GM12878 (cell line): ENCODE data around the gene TPPP. TPM values are rescaled to one million over a fixed set of nuclear protein-coding genes. Genes with fewer than 3 reads are reported as not detected.

Experiments used
- ATAC-seq: fragments of 200-7000 bp; cut with Tn5 transposase; 3 replicates; pipeline ENCODE4 v1.9.1; 2020; ENCODE audit warnings: mild to moderate bottlenecking, moderate library complexity
- BruUV-seq: library from RNA; stranded (reverse); fragments of 400-500 nt; replicated peaks from 2 replicates; lab custom pipeline; 2021; lab: Mats Ljungman, UMichigan
- CTCF ChIA-PET: fragments of 300-600 bp; sonication (Branson Sonifier 250); formaldehyde crosslinking; extraction: SDS; loops from one replicate; lab custom pipeline; 2021; ENCODE audit warnings: inconsistent platforms; lab: Yijun Ruan, JAX
- POLR2A ChIA-PET: fragments of 350-600 bp; formaldehyde crosslinking; extraction: SDS; loops from one replicate; lab custom pipeline; 2021; ENCODE audit warnings: inconsistent platforms; lab: Charles Lee
- RAD21 ChIA-PET: fragments of 300-600 bp; sonication (Branson Sonifier 250); formaldehyde crosslinking; loops from one replicate; lab custom pipeline; 2023; ENCODE audit warnings: antibody characterized with exemption; ENCODE audit not compliant: unreplicated experiment; lab: Charles Lee
- SMC1A ChIA-PET: fragments of 300-600 bp; sonication (Branson Sonifier 250); formaldehyde crosslinking; loops from one replicate; lab custom pipeline; 2023; ENCODE audit not compliant: unreplicated experiment, uncharacterized antibody; lab: Charles Lee
- DNase-seq: peaks from one replicate; pipeline ENCODE4 v3.0.0-alpha.2; 2011; ENCODE audit warnings: low read depth, low spot score
- FAIRE-seq: peaks from 3 replicates; lab custom pipeline; 2011; peaks lifted over from hg19 to GRCh38; lab: Jason Lieb, UNC
- H2AFZ ChIP-seq: 2 replicates; pipeline ENCODE4 v1.6.0; 2011; ENCODE audit warnings: low read depth, low read length, control low read depth; ENCODE audit not compliant: control insufficient read depth
- H3K27ac ChIP-seq: 2 replicates; pipeline ENCODE4 v1.5.1; 2011; ENCODE audit warnings: control low read depth; ENCODE audit not compliant: control insufficient read depth, insufficient read depth
- H3K27me3 ChIP-seq, 2 experiments: replicated peaks in 1 of 2; 2 replicates each; pipeline versions ENCODE4 v1.6.0 to v1.6.1; 2011; ENCODE audit warnings: low read length in 1 of 2; ENCODE audit not compliant: control insufficient read depth in 2 of 2, insufficient read depth in 2 of 2
- H3K36me3 ChIP-seq, 2 experiments: 2 replicates each; pipeline ENCODE4 v1.5.1; 2011; ENCODE audit warnings: low read length in 1 of 2; ENCODE audit not compliant: control insufficient read depth in 2 of 2, insufficient read depth in 2 of 2
- H3K4me1 ChIP-seq: 2 replicates; pipeline ENCODE4 v1.6.1; 2011; ENCODE audit warnings: mild to moderate bottlenecking, low read length, moderate library complexity, mixed read lengths; ENCODE audit not compliant: control insufficient read depth, insufficient read depth
- H3K4me2 ChIP-seq: 2 replicates; pipeline ENCODE4 v1.6.0; 2011; ENCODE audit warnings: control low read depth; ENCODE audit not compliant: control insufficient read depth, insufficient read depth
- H3K4me3 ChIP-seq: fragments of 200-600 bp; sonication (generic); 2 replicates; pipeline ENCODE4 v1.5.1; 2016
- H3K79me2 ChIP-seq: 2 replicates; pipeline ENCODE4 v1.6.0; 2011; ENCODE audit warnings: low read length; ENCODE audit not compliant: control insufficient read depth, insufficient read depth
- H3K9ac ChIP-seq: 2 replicates; pipeline ENCODE4 v1.8.0; 2011; ENCODE audit warnings: low read length, control low read depth, mixed read lengths; ENCODE audit not compliant: control insufficient read depth, insufficient read depth
- H3K9me3 ChIP-seq: replicated peaks from 3 replicates; pipeline ENCODE4 v1.5.1; 2011; ENCODE audit warnings: mild to moderate bottlenecking, low read length; ENCODE audit not compliant: control insufficient read depth, insufficient read depth
- H4K20me1 ChIP-seq: 2 replicates; pipeline ENCODE4 v1.6.0; 2011; ENCODE audit not compliant: control insufficient read depth, insufficient read depth
- EGR1 ChIP-seq, 2 experiments: IDR thresholded peaks; 1 replicate in 1 of 2; 2 replicates in 1 of 2; pipeline ENCODE4 v1.6.1; 2011 to 2012; ENCODE audit warnings: low read depth in 2 of 2, low read length in 2 of 2, borderline replicate concordance in 1 of 2, mild to moderate bottlenecking in 1 of 2, moderate library complexity in 1 of 2
- EP300 ChIP-seq, 2 experiments: fragments of 150-350 bp in 1 of 2; IDR thresholded peaks; 2 replicates each; pipeline ENCODE4 v1.6.1; 2011 to 2012; ENCODE audit warnings: low read depth in 2 of 2, low read length in 2 of 2, borderline replicate concordance in 1 of 2, improper control_type of control experiment in 1 of 2, inconsistent platforms in 1 of 2; ENCODE audit not compliant: control insufficient read depth in 1 of 2
- ETV6 ChIP-seq, 2 experiments: fragments of 450-650 bp in 1 of 2; IDR thresholded peaks in 1 of 2; conservative IDR thresholded peaks in 1 of 2; 2 replicates each; pipeline ENCODE4 v1.6.1; 2014; ENCODE audit warnings: antibody characterized with exemption in 1 of 2, borderline replicate concordance in 1 of 2, low read depth in 1 of 2, mild to moderate bottlenecking in 1 of 2, moderate library complexity in 1 of 2
- FOXK2 ChIP-seq: fragments of 450-650 bp; IDR thresholded peaks from 2 replicates; pipeline ENCODE4 v1.6.1; 2017; ENCODE audit warnings: mild to moderate bottlenecking, moderate library complexity
- IKZF1 ChIP-seq: fragments of 450-650 bp; conservative IDR thresholded peaks from 2 replicates; pipeline ENCODE4 v1.6.1; 2017; ENCODE audit warnings: antibody characterized with exemption, mild to moderate bottlenecking
- NBN ChIP-seq: fragments of 450-650 bp; IDR thresholded peaks from 2 replicates; pipeline ENCODE4 v1.6.1; 2016
- NFYB ChIP-seq: IDR thresholded peaks from 2 replicates; pipeline ENCODE4 v1.6.1; 2011; ENCODE audit warnings: low read depth, mild to moderate bottlenecking, low read length, improper control_type of control experiment, moderate library complexity; ENCODE audit not compliant: insufficient read depth
- PAX5 ChIP-seq: IDR thresholded peaks from 2 replicates; pipeline ENCODE4 v1.6.1; 2011; ENCODE audit warnings: low read depth, low read length, borderline replicate concordance
- RAD21 ChIP-seq: IDR thresholded peaks from 2 replicates; pipeline ENCODE4 v1.6.1; 2011; ENCODE audit warnings: mild to moderate bottlenecking, low read depth, low read length, moderate library complexity; ENCODE audit not compliant: insufficient read depth
- SIN3A ChIP-seq: IDR thresholded peaks from 2 replicates; pipeline ENCODE4 v1.6.1; 2012; ENCODE audit warnings: low read depth, low read length, improper control_type of control experiment
- SMAD5 ChIP-seq: IDR thresholded peaks from 2 replicates; pipeline ENCODE4 v1.6.1; 2016; ENCODE audit warnings: antibody characterized with exemption, low read depth
- SREBF1 ChIP-seq: IDR thresholded peaks from 2 replicates; pipeline ENCODE4 v1.6.1; 2012; ENCODE audit warnings: mild to moderate bottlenecking, low read length
- TCF12 ChIP-seq: IDR thresholded peaks from 2 replicates; pipeline ENCODE4 v1.6.1; 2011; ENCODE audit warnings: low read depth, mild to moderate bottlenecking, low read length
- TCF3 ChIP-seq: IDR thresholded peaks from 2 replicates; pipeline ENCODE4 v1.6.1; 2012; ENCODE audit warnings: low read depth, mild to moderate bottlenecking, low read length, borderline replicate concordance; ENCODE audit not compliant: insufficient read depth
- ZZZ3 ChIP-seq: IDR thresholded peaks from 2 replicates; pipeline ENCODE4 v1.6.1; 2011; ENCODE audit warnings: low read depth; ENCODE audit not compliant: control insufficient read depth, insufficient read length
- WGBS: methylation state at CpG from one replicate; pipeline ENCODE4 v1.1.6; 2016; ENCODE audit warnings: low lambda C conversion rate; ENCODE audit not compliant: insufficient replicate concordance, insufficient coverage; ENCODE audit errors: missing lambda C conversion rate; 5-methylcytosine and 5-hydroxymethylcytosine counted together
- in situ Hi-C: fragments of 300-500 bp; cut with MboI; formaldehyde crosslinking; loops from 9 replicates; pipeline ENCODE4 v1.14.3; 2018; ENCODE audit warnings: mixed read lengths
- intact Hi-C: fragments of 100-400 bp; cut with micrococcal nuclease; formaldehyde crosslinking; loops from one replicate; pipeline ENCODE4 v1.14.2; 2022; ENCODE audit not compliant: unreplicated experiment
- polyA plus RNA-seq, 11 experiments: library from polyadenylated mRNA; depleted of rRNA in 4 of 11; unstranded in 6 of 11; stranded (reverse) in 5 of 11; fragments of >200 nt; fragmentation: Nextera tagmentation in 4 of 11; fragmentation: Illumina TruSeq in 1 of 11; extraction: Ambion mirVana in 4 of 11; extraction: Trizol in 1 of 11; gene quantifications; 1 replicate in 1 of 11; 2 replicates in 10 of 11; pipeline versions ENCODE4 v1.2.1 to v1.2.3, GENCODE V29; 2011 to 2016; ENCODE audit warnings: inconsistent platforms in 2 of 11, missing spikeins in 2 of 11, low read depth in 1 of 11
- total RNA-seq, 4 experiments: library from RNA; depleted of rRNA in 3 of 4; stranded (reverse); fragments of >200 nt in 3 of 4; fragmentation: Illumina TruSeq in 1 of 4; extraction: Trizol in 1 of 4; gene quantifications; 2 replicates each; pipeline versions ENCODE4 v1.2.1 to v1.2.3, GENCODE V29; 2013 to 2021
- TF ChIP-seq, protein P1 (sequence below): IDR thresholded peaks from 2 replicates; pipeline ENCODE4 v1.6.1; 2011; ENCODE audit warnings: mild to moderate bottlenecking, low read depth, low read length, moderate library complexity; ENCODE audit not compliant: insufficient replicate concordance
- TF ChIP-seq, protein P2 (sequence below): fragments of 450-650 bp; formaldehyde crosslinking; IDR thresholded peaks from 2 replicates; pipeline ENCODE4 v1.4.0; 2022; ENCODE audit warnings: mild to moderate bottlenecking, moderate library complexity

TPPP gene
- total and polyA plus RNA-seq, 10 of the 15 experiments (the other 5 are each of a cell fraction or from before 2014, with no cell fraction given) = under 0.01 to 0.24 (median 0.04) TPM; not detected in 4

DNA sequence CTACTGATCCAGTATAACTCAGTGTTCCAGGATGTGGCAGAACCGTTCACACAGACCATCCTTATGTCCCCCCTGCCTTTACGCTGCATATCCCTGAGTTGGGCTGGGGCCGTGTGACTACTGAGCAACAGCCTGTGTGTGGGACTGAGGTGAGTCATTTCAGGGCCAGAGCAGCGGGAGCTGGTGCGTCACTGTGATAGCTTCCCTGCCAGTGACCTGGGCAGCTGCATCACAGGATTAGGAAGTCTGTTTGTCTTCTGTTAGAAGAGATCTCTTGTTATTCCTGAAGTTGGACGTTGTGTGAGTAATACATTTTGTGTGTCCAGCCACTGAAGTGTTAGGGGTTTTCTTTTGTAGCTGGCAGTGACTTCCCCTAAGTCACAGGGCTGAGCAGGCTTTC lies 35.6 kb downstream of the TPPP start:
- no peak for DNase-seq
- BruUV-seq = no TSS peak
- no peak overlapping the region for H3K27ac ChIP-seq
- SMC1A ChIA-PET = no interaction called here
- no peaks in the 10 kb centered on the region for H3K4me1 ChIP-seq
- H3K9ac ChIP-seq = no peak overlapping the region
- no peak overlapping the region for H2AFZ ChIP-seq
- no peak overlapping the region for H3K4me3 ChIP-seq
- 65% methylated on average over 6 of the region's 6 CpGs for WGBS
- in situ Hi-C loops (no loop called here), intact Hi-C loops (loop anchor here (10.0 kb wide), 1 partner anchor 343 kb away; no protein-coding TSS in a partner anchor)
- peaks cover 16 to 18% of the 10 kb centered on the region in 2 experiments for H3K36me3 ChIP-seq
- POLR2A ChIA-PET = no interaction called here
- no peaks in the 10 kb centered on the region for H3K79me2 ChIP-seq
- CTCF ChIA-PET = no interaction called here
- no peak for TF ChIP-seq NFYB
- no peak for TF ChIP-seq NBN
- TF ChIP-seq TCF3 = no peak
- TF ChIP-seq PAX5 = no peak
- TF ChIP-seq, protein P1, sequence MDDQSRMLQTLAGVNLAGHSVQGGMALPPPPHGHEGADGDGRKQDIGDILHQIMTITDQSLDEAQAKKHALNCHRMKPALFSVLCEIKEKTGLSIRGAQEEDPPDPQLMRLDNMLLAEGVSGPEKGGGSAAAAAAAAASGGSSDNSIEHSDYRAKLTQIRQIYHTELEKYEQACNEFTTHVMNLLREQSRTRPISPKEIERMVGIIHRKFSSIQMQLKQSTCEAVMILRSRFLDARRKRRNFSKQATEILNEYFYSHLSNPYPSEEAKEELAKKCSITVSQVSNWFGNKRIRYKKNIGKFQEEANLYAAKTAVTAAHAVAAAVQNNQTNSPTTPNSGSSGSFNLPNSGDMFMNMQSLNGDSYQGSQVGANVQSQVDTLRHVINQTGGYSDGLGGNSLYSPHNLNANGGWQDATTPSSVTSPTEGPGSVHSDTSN = no peak
- TF ChIP-seq FOXK2 = no peak
- TF ChIP-seq SMAD5 = no peak
- no peak for TF ChIP-seq TCF12
- no peak for TF ChIP-seq SIN3A
- TF ChIP-seq EGR1 (IDR thresholded peaks at IDR 0.05; ENCODE audit: borderline replicate concordance in 1 of 2, low read depth in 2 of 2, low read length in 2 of 2) = no peak
- TF ChIP-seq ZZZ3 = no peak
- TF ChIP-seq ETV6 (conservative IDR thresholded peaks at IDR 0.05 in 1 of 2, IDR thresholded peaks at IDR 0.05 in 1 of 2; ENCODE audit: borderline replicate concordance in 1 of 2, low read depth in 1 of 2) = no peak
- TF ChIP-seq SREBF1 = no peak
- no peak for TF ChIP-seq EP300 (IDR thresholded peaks at IDR 0.05; ENCODE audit: borderline replicate concordance in 1 of 2, control insufficient read depth in 1 of 2, low read depth in 2 of 2, low read length in 2 of 2)
- no peak for TF ChIP-seq IKZF1
- TF ChIP-seq RAD21 = no peak
- TF ChIP-seq, protein P2, sequence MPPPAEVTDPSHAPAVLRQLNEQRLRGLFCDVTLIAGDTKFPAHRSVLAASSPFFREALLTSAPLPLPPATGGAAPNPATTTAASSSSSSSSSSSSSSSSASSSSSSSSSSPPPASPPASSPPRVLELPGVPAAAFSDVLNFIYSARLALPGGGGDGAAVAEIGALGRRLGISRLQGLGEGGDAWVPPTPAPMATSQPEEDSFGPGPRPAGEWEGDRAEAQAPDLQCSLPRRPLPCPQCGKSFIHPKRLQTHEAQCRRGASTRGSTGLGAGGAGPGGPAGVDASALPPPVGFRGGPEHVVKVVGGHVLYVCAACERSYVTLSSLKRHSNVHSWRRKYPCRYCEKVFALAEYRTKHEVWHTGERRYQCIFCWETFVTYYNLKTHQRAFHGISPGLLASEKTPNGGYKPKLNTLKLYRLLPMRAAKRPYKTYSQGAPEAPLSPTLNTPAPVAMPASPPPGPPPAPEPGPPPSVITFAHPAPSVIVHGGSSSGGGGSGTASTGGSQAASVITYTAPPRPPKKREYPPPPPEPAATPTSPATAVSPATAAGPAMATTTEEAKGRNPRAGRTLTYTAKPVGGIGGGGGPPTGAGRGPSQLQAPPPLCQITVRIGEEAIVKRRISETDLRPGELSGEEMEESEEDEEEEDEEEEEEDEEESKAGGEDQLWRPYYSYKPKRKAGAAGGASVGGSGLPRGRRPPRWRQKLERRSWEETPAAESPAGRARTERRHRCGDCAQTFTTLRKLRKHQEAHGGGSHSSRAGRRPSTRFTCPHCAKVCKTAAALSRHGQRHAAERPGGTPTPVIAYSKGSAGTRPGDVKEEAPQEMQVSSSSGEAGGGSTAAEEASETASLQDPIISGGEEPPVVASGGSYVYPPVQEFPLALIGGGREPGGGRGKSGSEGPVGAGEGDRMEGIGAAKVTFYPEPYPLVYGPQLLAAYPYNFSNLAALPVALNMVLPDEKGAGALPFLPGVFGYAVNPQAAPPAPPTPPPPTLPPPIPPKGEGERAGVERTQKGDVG = no peak
- FAIRE-seq = no peak
- no peaks in the 10 kb centered on the region; the same call in 2 of the 3 replicates for H3K9me3 ChIP-seq
- no peak for ATAC-seq
- RAD21 ChIA-PET = interaction anchor here (1.5 kb wide), 1 partner anchor 341 kb away, joined by 4 read pairs; no protein-coding TSS in a partner anchor
- no peaks in the 10 kb centered on the region for H4K20me1 ChIP-seq
- H3K4me2 ChIP-seq = no peak overlapping the region
- H3K27me3 ChIP-seq = no peaks in the 10 kb centered on the region
